ENCODE results near the gene NTRK2.

Gene NTRK2

DNA sequence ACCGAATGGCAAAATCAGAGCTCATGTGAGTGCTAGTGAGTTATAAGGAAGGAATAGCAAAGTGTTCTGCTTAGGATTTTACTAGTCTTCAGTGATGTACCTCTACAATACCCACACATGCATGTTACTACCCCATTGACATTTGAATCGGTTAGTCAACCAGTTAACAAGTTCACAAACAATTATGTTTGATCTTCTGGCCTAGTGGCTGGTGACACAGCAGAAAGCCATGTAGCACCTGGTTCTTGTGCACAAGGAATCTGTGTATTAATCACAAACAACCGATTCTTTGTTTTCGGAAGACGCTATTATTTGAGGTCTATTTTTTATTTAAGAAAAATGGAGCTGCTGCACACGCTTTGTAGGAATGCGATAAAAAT is 41.9 kb downstream of the NTRK2 start:
- TF ChIP-seq L3MBTL2 (conservative IDR thresholded peaks at IDR 0.05), result no peak
- TF ChIP-seq LEF1 (IDR thresholded peaks at IDR 0.05; ENCODE audit: borderline replicate concordance), result no peak
- TF ChIP-seq, protein P1, sequence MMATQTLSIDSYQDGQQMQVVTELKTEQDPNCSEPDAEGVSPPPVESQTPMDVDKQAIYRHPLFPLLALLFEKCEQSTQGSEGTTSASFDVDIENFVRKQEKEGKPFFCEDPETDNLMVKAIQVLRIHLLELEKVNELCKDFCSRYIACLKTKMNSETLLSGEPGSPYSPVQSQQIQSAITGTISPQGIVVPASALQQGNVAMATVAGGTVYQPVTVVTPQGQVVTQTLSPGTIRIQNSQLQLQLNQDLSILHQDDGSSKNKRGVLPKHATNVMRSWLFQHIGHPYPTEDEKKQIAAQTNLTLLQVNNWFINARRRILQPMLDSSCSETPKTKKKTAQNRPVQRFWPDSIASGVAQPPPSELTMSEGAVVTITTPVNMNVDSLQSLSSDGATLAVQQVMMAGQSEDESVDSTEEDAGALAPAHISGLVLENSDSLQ (IDR thresholded peaks at IDR 0.05), result no peak
- TF ChIP-seq TARDBP (IDR thresholded peaks at IDR 0.05), result no peak
- no peak for TF ChIP-seq FOXA1 (IDR thresholded peaks at IDR 0.05)
- no peak for TF ChIP-seq FOXM1 (IDR thresholded peaks at IDR 0.05; ENCODE audit: borderline replicate concordance)
- TF ChIP-seq SP1 (IDR thresholded peaks at IDR 0.05), result no peak
- no peak for TF ChIP-seq CTBP1 (IDR thresholded peaks at IDR 0.05; ENCODE audit: borderline replicate concordance)
- TF ChIP-seq HDGF (IDR thresholded peaks at IDR 0.05; ENCODE audit: borderline replicate concordance), result no peak
- no peak for TF ChIP-seq ELF4 (IDR thresholded peaks at IDR 0.05)
- no peak for TF ChIP-seq SUZ12 (IDR thresholded peaks at IDR 0.05)
- no peak for TF ChIP-seq FOXK2 (IDR thresholded peaks at IDR 0.05)
- TF ChIP-seq NFRKB (IDR thresholded peaks at IDR 0.05), result no peak
- no peak for TF ChIP-seq ARNT (IDR thresholded peaks at IDR 0.05)
- TF ChIP-seq BHLHE40 (IDR thresholded peaks at IDR 0.05; ENCODE audit: borderline replicate concordance), result no peak
- no peak for TF ChIP-seq ZNF384 (IDR thresholded peaks at IDR 0.05)

DNA sequence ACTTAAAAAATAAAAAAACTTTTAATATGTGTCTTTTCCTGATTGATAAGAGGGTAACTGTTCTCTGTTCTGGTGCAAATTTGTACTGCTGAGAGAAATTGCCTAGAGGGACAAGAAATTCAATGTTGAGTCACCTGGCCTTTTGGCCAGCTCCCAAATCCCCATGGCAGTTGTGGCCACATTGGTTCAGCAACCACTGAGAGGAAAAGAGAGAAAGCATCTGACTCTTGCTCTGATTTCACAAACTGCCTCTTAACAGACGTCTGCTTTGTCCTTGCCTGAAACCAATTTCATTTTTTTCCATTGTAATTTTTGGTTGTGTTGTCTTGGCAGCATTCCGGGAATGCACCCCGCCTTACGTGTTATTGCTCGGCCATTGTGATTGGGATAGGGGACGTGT is 42.4 kb downstream of the NTRK2 start:
- no peak for DNase-seq (ENCODE audit: extremely low spot score)
- no peak for TF ChIP-seq FOXM1 (IDR thresholded peaks at IDR 0.05; ENCODE audit: borderline replicate concordance)
- TF ChIP-seq L3MBTL2 (conservative IDR thresholded peaks at IDR 0.05), result no peak
- no peak for TF ChIP-seq LEF1 (IDR thresholded peaks at IDR 0.05; ENCODE audit: borderline replicate concordance)
- no peak for TF ChIP-seq BHLHE40 (IDR thresholded peaks at IDR 0.05; ENCODE audit: borderline replicate concordance)
- TF ChIP-seq HDGF (IDR thresholded peaks at IDR 0.05; ENCODE audit: borderline replicate concordance), result no peak
- no peak for TF ChIP-seq ARNT (IDR thresholded peaks at IDR 0.05)
- TF ChIP-seq ELF4 (IDR thresholded peaks at IDR 0.05), result no peak
- TF ChIP-seq, protein P1 (IDR thresholded peaks at IDR 0.05), result no peak
- TF ChIP-seq NFRKB (IDR thresholded peaks at IDR 0.05), result no peak
- TF ChIP-seq FOXK2 (IDR thresholded peaks at IDR 0.05), result no peak
- no peak for TF ChIP-seq SP1 (IDR thresholded peaks at IDR 0.05)
- TF ChIP-seq TARDBP (IDR thresholded peaks at IDR 0.05), result no peak
- no peak for TF ChIP-seq ZNF384 (IDR thresholded peaks at IDR 0.05)
- TF ChIP-seq SUZ12 (IDR thresholded peaks at IDR 0.05), result no peak
- TF ChIP-seq FOXA1 (IDR thresholded peaks at IDR 0.05), result no peak
- TF ChIP-seq CTBP1 (IDR thresholded peaks at IDR 0.05; ENCODE audit: borderline replicate concordance), result no peak
- ChIA-PET POLR2A (no interaction called here), CTCF (no interaction called here)

More for the DNA sequence above, 41.9 kb downstream of the NTRK2 start:
- DNase-seq (ENCODE audit: extremely low spot score), result no peak
- ChIA-PET CTCF (no interaction called here), POLR2A (no interaction called here)

- TF ChIP-seq NFRKB (IDR thresholded peaks at IDR 0.05), result no peak
- ChIA-PET POLR2A (no interaction called here), CTCF (no interaction called here)
- DNase-seq (ENCODE audit: extremely low spot score), result no peak
Measured at GRCh38 chr9:84716217-84716616, 46.7 kb downstream of the NTRK2 start.

- no peak for TF ChIP-seq HDGF (IDR thresholded peaks at IDR 0.05; ENCODE audit: borderline replicate concordance)
- no peak for TF ChIP-seq CTBP1 (IDR thresholded peaks at IDR 0.05; ENCODE audit: borderline replicate concordance)
- TF ChIP-seq LEF1 (IDR thresholded peaks at IDR 0.05; ENCODE audit: borderline replicate concordance), result no peak
- no peak for TF ChIP-seq SP1 (IDR thresholded peaks at IDR 0.05)
- no peak for DNase-seq (ENCODE audit: extremely low spot score)
- ChIA-PET POLR2A (no interaction called here), CTCF (interaction anchor here (0.7 kb wide), 1 partner anchor 707 kb away, joined by 3 read pairs; no protein-coding TSS in a partner anchor)
Measured at GRCh38 chr9:84718476-84718875, 48.9 kb downstream of the NTRK2 start.

DNA sequence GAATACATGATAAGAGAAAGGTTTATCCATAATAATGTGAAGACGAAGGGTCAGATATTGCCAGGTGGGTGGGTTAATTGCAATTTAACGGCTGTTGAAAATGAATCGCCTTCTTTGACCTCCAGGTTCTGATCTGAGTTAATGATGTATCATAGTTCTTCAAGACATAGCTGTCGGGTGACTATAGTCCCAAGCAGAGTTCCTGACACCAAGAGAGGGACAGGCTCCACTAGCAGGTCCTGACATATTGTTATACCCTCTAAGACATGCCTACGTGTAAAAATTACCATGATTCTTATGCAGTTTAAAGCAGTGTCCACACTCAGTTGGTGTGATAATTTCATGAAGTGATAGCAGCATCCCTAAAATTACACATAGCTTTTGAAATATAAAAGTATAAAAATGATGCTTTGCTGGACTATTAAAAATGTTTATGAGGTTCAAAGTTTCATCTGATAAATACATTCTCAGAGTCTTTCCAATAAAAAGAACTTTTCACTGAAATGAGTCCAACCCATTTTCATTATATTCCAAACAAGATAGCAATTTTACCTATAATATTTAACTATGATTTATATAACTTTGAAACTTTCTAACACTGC is 53.0 kb downstream of the NTRK2 start:
- TF ChIP-seq L3MBTL2 (conservative IDR thresholded peaks at IDR 0.05), result no peak
- no peak for DNase-seq (ENCODE audit: extremely low spot score)
- ChIA-PET POLR2A (no interaction called here), CTCF (no interaction called here)

- ChIA-PET CTCF (no interaction called here), POLR2A (no interaction called here)
- DNase-seq (ENCODE audit: extremely low spot score), result no peak
- no peak for TF ChIP-seq L3MBTL2 (conservative IDR thresholded peaks at IDR 0.05)
- no peak for TF ChIP-seq BHLHE40 (IDR thresholded peaks at IDR 0.05; ENCODE audit: borderline replicate concordance)
- no peak for TF ChIP-seq ARNT (IDR thresholded peaks at IDR 0.05)
- TF ChIP-seq SP1 (IDR thresholded peaks at IDR 0.05), result no peak
Measured at GRCh38 chr9:84723426-84723825, 53.9 kb downstream of the NTRK2 start.

DNA sequence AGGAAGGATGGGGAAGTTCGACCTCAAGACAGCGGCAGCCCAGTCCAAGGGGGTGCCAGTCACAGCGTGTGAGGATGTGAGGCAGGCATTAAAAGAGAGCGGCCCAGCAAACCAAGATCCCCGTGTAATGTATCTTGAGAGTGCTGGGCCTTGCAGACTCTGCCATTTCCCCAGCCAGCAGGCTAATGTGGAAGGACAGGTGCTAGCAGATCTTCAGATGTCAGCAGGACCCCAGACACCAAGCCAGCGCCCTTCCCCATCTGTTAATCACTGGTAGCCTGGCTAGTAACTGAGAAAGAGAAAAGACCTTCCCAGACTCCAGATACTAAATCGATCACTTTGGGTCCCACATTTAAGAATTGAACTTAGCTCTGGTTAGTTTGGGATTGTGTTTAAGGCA is 62.2 kb downstream of the NTRK2 start:
- CTCF ChIA-PET, result no interaction called here
- TF ChIP-seq HDGF (IDR thresholded peaks at IDR 0.05; ENCODE audit: borderline replicate concordance) (no peak), NFRKB (IDR thresholded peaks at IDR 0.05) (no peak), SUZ12 (IDR thresholded peaks at IDR 0.05) (no peak), FOXA1 (IDR thresholded peaks at IDR 0.05) (no peak), CTBP1 (IDR thresholded peaks at IDR 0.05; ENCODE audit: borderline replicate concordance) (no peak), FOXK2 (IDR thresholded peaks at IDR 0.05) (no peak), SP1 (IDR thresholded peaks at IDR 0.05) (no peak)
- no peak for DNase-seq (ENCODE audit: extremely low spot score)
- POLR2A ChIA-PET, result no interaction called here

- TF ChIP-seq L3MBTL2 (conservative IDR thresholded peaks at IDR 0.05) (no peak), SUZ12 (IDR thresholded peaks at IDR 0.05) (no peak), NFRKB (IDR thresholded peaks at IDR 0.05) (no peak), SP1 (IDR thresholded peaks at IDR 0.05) (no peak), FOXK2 (IDR thresholded peaks at IDR 0.05) (no peak), ARNT (IDR thresholded peaks at IDR 0.05) (no peak)
- TF ChIP-seq, protein P1 (IDR thresholded peaks at IDR 0.05), result no peak
- DNase-seq (ENCODE audit: extremely low spot score), result no peak
- ChIA-PET CTCF (no interaction called here), POLR2A (no interaction called here)
Measured at GRCh38 chr9:84736081-84736480, 66.6 kb downstream of the NTRK2 start.

Measured in HEK293T (cell line).